PC-9 (cell line): ENCODE measurements around the gene MELK.

Experiments
- CTCF ChIP-seq: fragments of 200-600 bp; sonication (generic); conservative IDR thresholded peaks from 2 replicates; pipeline ENCODE4 v1.6.1; 2017; ENCODE audit warnings: mixed run types, antibody characterized with exemption, mild to moderate bottlenecking, moderate library complexity
- EZH2 ChIP-seq: fragments of 200-600 bp; sonication (generic); IDR thresholded peaks from 2 replicates; pipeline ENCODE4 v1.8.0; 2017; ENCODE audit warnings: antibody characterized with exemption, low read depth

GRCh38 chr9:36718612-36719011 lies 145.9 kb downstream of the MELK start:
- no peak for TF ChIP-seq CTCF
- no peak for TF ChIP-seq EZH2
